Right forelimb (tissue), 1 donor: Measurements from ENCODE around the gene KIAA1755.

Experiments
- DNase-seq: peaks from one replicate; pipeline ENCODE4 v3.0.0-alpha.2; 2018

The KIAA1755 gene

GRCh38 chr20:38202153-38202981 is 58.2 kb downstream of the KIAA1755 start:
- DNase-seq: peak; percentile 23

GRCh38 chr20:38201356-38201755 is 59.2 kb downstream of the KIAA1755 start:
- DNase-seq: peak; percentile 30

- peak; percentile 19 for DNase-seq
Measured at GRCh38 chr20:38200646-38201045, 59.9 kb downstream of the KIAA1755 start.

- peak; percentile 26 for DNase-seq
Measured at GRCh38 chr20:38199501-38200390, 60.8 kb downstream of the KIAA1755 start.

- no peak for DNase-seq
Measured at GRCh38 chr20:38198238-38198861, 62.2 kb downstream of the KIAA1755 start.

- no peak for DNase-seq
Measured at GRCh38 chr20:38197619-38198018, 62.9 kb downstream of the KIAA1755 start.

- no peak for DNase-seq
Measured at GRCh38 chr20:38197217-38197616, 63.3 kb downstream of the KIAA1755 start.

- no peak for DNase-seq
Measured at GRCh38 chr20:38196592-38196991, 63.9 kb downstream of the KIAA1755 start.

GRCh38 chr20:38196076-38196475 is 64.5 kb downstream of the KIAA1755 start:
- DNase-seq: no peak

- no peak for DNase-seq
Measured at GRCh38 chr20:38195521-38195920, 65.0 kb downstream of the KIAA1755 start.

- peak; percentile 13 for DNase-seq
Measured at GRCh38 chr20:38194971-38195504, 65.5 kb downstream of the KIAA1755 start.

- peak; percentile 15 for DNase-seq
Measured at GRCh38 chr20:38193586-38194105, 66.9 kb downstream of the KIAA1755 start.

GRCh38 chr20:38192323-38192885 is 68.1 kb downstream of the KIAA1755 start:
- DNase-seq: no peak

GRCh38 chr20:38191654-38192053 is 68.9 kb downstream of the KIAA1755 start:
- peak; percentile 15 for DNase-seq

- peak; percentile 28 for DNase-seq
Measured at GRCh38 chr20:38190936-38191371, 69.6 kb downstream of the KIAA1755 start.

GRCh38 chr20:38190166-38190565 is 70.4 kb downstream of the KIAA1755 start:
- DNase-seq: no peak

- peak; percentile 32 for DNase-seq
Measured at GRCh38 chr20:38187517-38187916, 73.0 kb downstream of the KIAA1755 start.

- no peak for DNase-seq
Measured at GRCh38 chr20:38186788-38187221, 73.7 kb downstream of the KIAA1755 start.

GRCh38 chr20:38184101-38184500 is 76.4 kb downstream of the KIAA1755 start:
- peak; percentile 25 for DNase-seq

- no peak for DNase-seq
Measured at GRCh38 chr20:38181971-38182370, 78.6 kb downstream of the KIAA1755 start.

- no peak for DNase-seq
Measured at GRCh38 chr20:38181207-38181801, 79.2 kb downstream of the KIAA1755 start.

- no peak for DNase-seq
Measured at GRCh38 chr20:38180781-38181180, 79.8 kb downstream of the KIAA1755 start.
